Choroid plexus epithelial cell (primary cell): ENCODE data around the gene ACOT13.
A peak's percentile ranks its signal among the peaks of the same experiment; 100 is the strongest.
"Not testable (repeated sequence)": the region's sequence is repeated elsewhere in the genome, so short reads cannot be mapped to it uniquely, and the experiment has no call there.

ENCODE experiments used
- DNase-seq: peaks from one replicate; pipeline ENCODE4 v3.0.0-alpha.2; 2010; ENCODE audit warnings: low read depth
- H3K4me3 ChIP-seq: 2 replicates; pipeline ENCODE4 v1.5.1; 2011; ENCODE audit warnings: low read depth, mild to moderate bottlenecking, control low read depth, low read length, moderate library complexity
- CTCF ChIP-seq: conservative IDR thresholded peaks from 2 replicates; pipeline ENCODE4 v1.5.1; 2011; ENCODE audit warnings: low read depth, mild to moderate bottlenecking, control low read depth, inconsistent platforms, low read length, moderate library complexity

Gene ACOT13

DNA sequence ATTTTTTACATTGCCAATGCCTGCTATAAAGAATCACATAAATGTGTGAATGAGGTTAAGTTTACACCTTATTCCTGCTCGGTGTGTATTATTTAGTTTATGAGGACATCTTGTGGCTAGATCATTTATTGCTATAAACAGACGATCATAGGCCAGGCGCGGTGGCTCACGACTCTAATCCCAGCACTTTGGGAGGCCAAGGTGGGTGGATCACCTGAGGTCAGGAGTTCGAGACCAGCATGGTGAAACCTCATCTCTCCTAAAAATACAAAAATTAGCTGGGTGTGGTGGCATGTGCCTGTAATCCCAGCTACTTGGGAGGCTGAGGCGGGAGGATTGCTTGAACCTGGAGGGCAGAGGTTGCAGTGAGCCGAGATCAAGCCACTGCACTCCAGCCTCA lies 28.8 kb downstream of the ACOT13 start:
- peak; percentile 63 for DNase-seq
- peak; percentile 52 for TF ChIP-seq CTCF
- H3K4me3 ChIP-seq, result not testable (repeated sequence)

- no peak for DNase-seq
- H3K4me3 ChIP-seq, result no peak overlapping the region
- no peak for TF ChIP-seq CTCF
Observed at GRCh38 chr6:24696097-24696496, 29.2 kb downstream of the ACOT13 start.

- DNase-seq, result no peak
- TF ChIP-seq CTCF, result no peak
- H3K4me3 ChIP-seq, result no peak overlapping the region
Observed at GRCh38 chr6:24699521-24700359, 32.9 kb downstream of the ACOT13 start.

DNA sequence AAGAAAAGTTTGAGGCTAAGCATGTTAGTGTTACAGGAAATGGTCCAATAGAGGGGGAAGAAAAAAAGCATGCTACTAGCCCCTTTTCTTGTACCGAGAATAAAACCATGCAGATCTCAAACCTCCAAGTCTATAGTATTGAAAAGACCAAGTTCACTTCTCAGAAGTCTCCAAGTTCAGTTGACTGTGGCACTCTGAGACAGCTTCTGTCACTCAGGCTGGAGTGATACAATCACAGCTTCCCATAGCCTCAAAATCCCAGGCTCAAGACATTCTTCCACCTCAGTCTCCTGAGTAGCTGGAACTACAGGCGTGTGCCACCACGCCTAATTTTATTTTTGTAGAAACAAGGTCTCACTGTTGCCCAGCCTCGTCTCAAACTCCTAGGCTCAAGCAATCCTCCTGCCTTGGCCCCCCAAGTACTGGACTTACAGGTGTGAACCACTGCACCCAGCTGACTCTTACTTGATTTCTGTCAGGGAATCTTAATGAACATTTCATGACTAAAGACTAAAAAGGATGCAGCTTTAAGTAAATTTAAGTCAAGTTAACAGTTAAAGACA lies 35.9 kb downstream of the ACOT13 start:
- no peak for DNase-seq
- no peak overlapping the region for H3K4me3 ChIP-seq
- no peak for TF ChIP-seq CTCF

DNA sequence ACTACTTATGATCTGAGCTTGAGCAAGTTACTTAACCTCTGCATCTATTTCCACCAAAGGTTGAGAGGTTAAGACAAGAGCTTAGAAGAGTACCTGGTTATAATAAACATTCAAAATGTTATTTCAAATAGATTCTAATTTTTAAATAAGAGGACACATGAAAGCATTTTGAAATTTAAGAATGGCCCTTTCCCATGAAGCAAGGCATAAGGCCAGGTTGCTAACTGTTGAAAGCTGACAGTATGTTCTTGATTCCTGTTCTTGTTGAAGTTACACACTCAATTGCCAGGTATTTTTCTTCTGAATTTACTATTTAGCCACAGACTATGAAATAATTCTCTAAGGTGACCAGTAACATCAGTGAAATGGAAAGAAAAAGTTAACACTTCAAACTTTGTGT lies 37.6 kb downstream of the ACOT13 start:
- DNase-seq, result no peak
- no peak for TF ChIP-seq CTCF
- H3K4me3 ChIP-seq, result no peak overlapping the region

- DNase-seq, result no peak
- no peak overlapping the region for H3K4me3 ChIP-seq
- TF ChIP-seq CTCF, result no peak
Observed at GRCh38 chr6:24708612-24709011, 41.7 kb downstream of the ACOT13 start.
